CD14-positive monocyte (primary cell): ENCODE data around the gene UNC50. TPM values are rescaled to one million over a fixed set of nuclear protein-coding genes. Genes with fewer than 3 reads are reported as not detected.

ENCODE experiments used
- DNase-seq, 3 donors: peaks; one replicate each; pipeline ENCODE4 v3.0.0-alpha.2; 2011 to 2022
- H2AFZ ChIP-seq: 2 replicates; pipeline ENCODE4 v1.6.0; 2012; ENCODE audit warnings: mild to moderate bottlenecking, low read depth, low read length, inconsistent platforms; ENCODE audit not compliant: insufficient read depth, poor library complexity, severe bottlenecking
- H3K27ac ChIP-seq, 2 donors: 1 replicate in 1 of 2; 2 replicates in 1 of 2; pipeline ENCODE4 v1.5.1; 2012 to 2013; ENCODE audit warnings: low read length in 2 of 2, control low read depth in 1 of 2, inconsistent platforms in 1 of 2, low read depth in 1 of 2, mild to moderate bottlenecking in 1 of 2
- H3K27me3 ChIP-seq, 2 donors: one replicate each; pipeline versions ENCODE4 v1.6.0 to v1.6.1; 2011 to 2013; ENCODE audit warnings: low read length in 2 of 2; ENCODE audit not compliant: control insufficient read depth in 2 of 2, insufficient read depth in 2 of 2
- H3K36me3 ChIP-seq, 2 donors: replicated peaks in 1 of 2; 1 replicate in 1 of 2; 2 replicates in 1 of 2; pipeline versions ENCODE4 v1.5.1 to v1.6.1; 2012 to 2013; ENCODE audit warnings: low read length in 2 of 2, control low read depth in 1 of 2, inconsistent platforms in 1 of 2, mild to moderate bottlenecking in 1 of 2; ENCODE audit not compliant: insufficient read depth in 2 of 2, control insufficient read depth in 1 of 2
- H3K4me1 ChIP-seq, 2 donors: 1 replicate in 1 of 2; 2 replicates in 1 of 2; pipeline versions ENCODE4 v1.5.1 to v1.6.1; 2012 to 2013; ENCODE audit warnings: low read length in 2 of 2, control low read depth in 1 of 2, inconsistent platforms in 1 of 2, mild to moderate bottlenecking in 1 of 2, moderate library complexity in 1 of 2; ENCODE audit not compliant: insufficient read depth in 2 of 2, control insufficient read depth in 1 of 2
- H3K4me2 ChIP-seq: replicated peaks from 2 replicates; pipeline ENCODE3; 2012; ENCODE audit warnings: low read length, moderate library complexity, mild to moderate bottlenecking; ENCODE audit not compliant: poor library complexity, severe bottlenecking; ENCODE audit errors: extremely low read depth
- H3K4me3 ChIP-seq, 3 experiments: fragments of 200-600 bp in 1 of 3; sonication (generic) in 1 of 3; replicated peaks in 1 of 3; 1 replicate in 2 of 3; 2 replicates in 1 of 3; pipeline ENCODE4 v1.5.1; 2011 to 2013; ENCODE audit warnings: low read length in 3 of 3, mild to moderate bottlenecking in 3 of 3, control low read depth in 2 of 3, low read depth in 2 of 3, inconsistent platforms in 1 of 3, moderate library complexity in 1 of 3
- H3K79me2 ChIP-seq: 2 replicates; pipeline ENCODE4 v1.6.0; 2012; ENCODE audit warnings: mild to moderate bottlenecking, control low read depth, inconsistent platforms, low read length, moderate library complexity; ENCODE audit not compliant: insufficient read depth
- H3K9ac ChIP-seq: 2 replicates; pipeline ENCODE4 v1.6.0; 2017; ENCODE audit warnings: low read length, mild to moderate bottlenecking; ENCODE audit not compliant: insufficient read depth, poor library complexity, severe bottlenecking
- H3K9me3 ChIP-seq, 2 donors: replicated peaks in 1 of 2; 1 replicate in 1 of 2; 2 replicates in 1 of 2; pipeline versions ENCODE4 v1.5.1 to v1.6.1; 2012 to 2013; ENCODE audit warnings: low read length in 2 of 2, control low read depth in 1 of 2; ENCODE audit not compliant: control insufficient read depth in 1 of 2, insufficient read depth in 1 of 2
- H4K20me1 ChIP-seq: 2 replicates; pipeline ENCODE4 v1.6.0; 2012; ENCODE audit warnings: mild to moderate bottlenecking, low read length, control low read depth, moderate library complexity; ENCODE audit not compliant: insufficient read depth
- H3K27ac Mint-ChIP-seq, 7 donors: one replicate each; pipeline ENCODE4 v1.8.0; 2020; ENCODE audit warnings: mild to moderate bottlenecking in 7 of 7, mixed read lengths in 7 of 7, moderate library complexity in 6 of 7, inconsistent platforms in 2 of 7
- H3K27me3 Mint-ChIP-seq, 3 donors: one replicate each; pipeline ENCODE4 v1.8.0; 2021 to 2022; ENCODE audit warnings: low read depth in 3 of 3, mild to moderate bottlenecking in 3 of 3, mixed read lengths in 3 of 3, moderate library complexity in 3 of 3, inconsistent platforms in 1 of 3
- H3K36me3 Mint-ChIP-seq, 2 donors: one replicate each; pipeline ENCODE4 v1.8.0; 2020; ENCODE audit warnings: mixed read lengths in 2 of 2, inconsistent platforms in 1 of 2, mild to moderate bottlenecking in 1 of 2
- H3K4me1 Mint-ChIP-seq: one replicate; pipeline ENCODE4 v1.8.0; 2020; ENCODE audit warnings: mild to moderate bottlenecking, mixed read lengths
- H3K4me3 Mint-ChIP-seq, 2 donors: one replicate each; pipeline ENCODE4 v1.8.0; 2020; ENCODE audit warnings: mild to moderate bottlenecking in 2 of 2, mixed read lengths in 2 of 2, moderate library complexity in 1 of 2
- H3K9me3 Mint-ChIP-seq, 7 donors: one replicate each; pipeline ENCODE4 v1.8.0; 2020 to 2022; ENCODE audit warnings: mixed read lengths in 7 of 7, mild to moderate bottlenecking in 6 of 7, moderate library complexity in 6 of 7, inconsistent platforms in 2 of 7
- WGBS: methylation state at CpG from one replicate; pipeline ENCODE4 v1.1.5; 2013; ENCODE audit warnings: missing lambda C conversion rate; ENCODE audit not compliant: insufficient coverage; 5-methylcytosine and 5-hydroxymethylcytosine counted together
- intact Hi-C, 2 donors: fragments of 100-400 bp; cut with micrococcal nuclease; formaldehyde crosslinking; loops; one replicate each; pipeline versions ENCODE4 v1.15.0 to v1.15.1; 2023
- polyA plus RNA-seq, 3 donors: library from polyadenylated mRNA; depleted of rRNA in 1 of 3; unstranded in 2 of 3; stranded (reverse) in 1 of 3; fragments of 300-500 nt in 2 of 3; fragments of >200 nt in 1 of 3; fragmentation: Illumina TruSeq in 2 of 3; gene quantifications; 1 replicate in 2 of 3; 2 replicates in 1 of 3; pipeline ENCODE4 v1.2.3, GENCODE V29; 2012 to 2021
- TF ChIP-seq, protein P1 (sequence below): fragments of 200-600 bp; IDR thresholded peaks from one replicate; pipeline ENCODE4 v1.8.0; 2022; ENCODE audit warnings: antibody characterized with exemption, mild to moderate bottlenecking

Gene UNC50
- polyA plus RNA-seq, 3 donors: 32.5 to 72.0 (median 62.8) TPM

DNA sequence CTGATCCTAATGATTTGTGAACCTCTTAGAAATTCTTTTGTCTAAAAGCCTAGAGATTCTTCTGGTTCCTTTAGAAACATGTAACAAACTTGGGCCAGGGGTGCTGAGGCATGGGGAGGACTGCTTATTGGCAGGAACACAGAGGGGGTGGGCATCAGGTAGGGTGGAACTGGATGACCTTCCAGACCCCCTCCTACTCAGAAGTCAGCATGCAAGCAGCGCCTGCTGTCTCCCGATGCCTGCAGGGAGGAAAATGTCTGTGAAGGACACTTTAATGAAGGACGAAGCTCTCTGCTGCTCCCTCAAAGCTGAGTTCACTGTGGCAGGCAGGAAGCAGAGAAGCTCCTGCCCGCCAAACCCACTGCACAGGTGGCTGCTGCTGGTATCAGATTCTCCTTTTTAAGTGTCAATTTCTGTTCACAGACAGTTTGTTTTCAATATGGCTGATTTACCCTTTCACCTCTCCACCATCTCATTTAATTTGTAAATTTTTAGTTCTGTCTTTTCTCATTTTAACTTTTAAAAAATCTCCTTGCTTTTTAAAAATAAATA, 19.4 kb upstream of the UNC50 start:
- intact Hi-C loops: no loop called here
- H3K9me3 ChIP-seq: peaks cover 0 to 1% of the 10 kb centered on the region in 2 donors
- H3K36me3 Mint-ChIP-seq: peaks cover 83 to 85% of the 10 kb centered on the region in 2 donors
- H3K27me3 ChIP-seq: no peaks in the 10 kb centered on the region
- H3K4me1 ChIP-seq: no peaks in the 10 kb centered on the region
- DNase-seq: no peak
- TF ChIP-seq, protein P1, sequence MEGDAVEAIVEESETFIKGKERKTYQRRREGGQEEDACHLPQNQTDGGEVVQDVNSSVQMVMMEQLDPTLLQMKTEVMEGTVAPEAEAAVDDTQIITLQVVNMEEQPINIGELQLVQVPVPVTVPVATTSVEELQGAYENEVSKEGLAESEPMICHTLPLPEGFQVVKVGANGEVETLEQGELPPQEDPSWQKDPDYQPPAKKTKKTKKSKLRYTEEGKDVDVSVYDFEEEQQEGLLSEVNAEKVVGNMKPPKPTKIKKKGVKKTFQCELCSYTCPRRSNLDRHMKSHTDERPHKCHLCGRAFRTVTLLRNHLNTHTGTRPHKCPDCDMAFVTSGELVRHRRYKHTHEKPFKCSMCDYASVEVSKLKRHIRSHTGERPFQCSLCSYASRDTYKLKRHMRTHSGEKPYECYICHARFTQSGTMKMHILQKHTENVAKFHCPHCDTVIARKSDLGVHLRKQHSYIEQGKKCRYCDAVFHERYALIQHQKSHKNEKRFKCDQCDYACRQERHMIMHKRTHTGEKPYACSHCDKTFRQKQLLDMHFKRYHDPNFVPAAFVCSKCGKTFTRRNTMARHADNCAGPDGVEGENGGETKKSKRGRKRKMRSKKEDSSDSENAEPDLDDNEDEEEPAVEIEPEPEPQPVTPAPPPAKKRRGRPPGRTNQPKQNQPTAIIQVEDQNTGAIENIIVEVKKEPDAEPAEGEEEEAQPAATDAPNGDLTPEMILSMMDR: no peak
- WGBS: 100% methylated on average over 3 of the region's 4 CpGs
- H4K20me1 ChIP-seq: peaks cover 8% of the 10 kb centered on the region
- no peaks in the 10 kb centered on the region for H3K79me2 ChIP-seq
- H3K4me3 Mint-ChIP-seq: no peak overlapping the region
- H3K9ac ChIP-seq: no peak overlapping the region
- no peak overlapping the region for H3K4me2 ChIP-seq
- H3K4me3 ChIP-seq: no peak overlapping the region
- peaks cover 0 to 1% (median 0%) of the 10 kb centered on the region in 3 donors for H3K27me3 Mint-ChIP-seq
- peaks cover 75 to 100% of the 10 kb centered on the region in 2 donors for H3K36me3 ChIP-seq
- H3K27ac Mint-ChIP-seq: peak overlapping the region in 1 of 7 donors; percentile 40
- H3K4me1 Mint-ChIP-seq: no peaks in the 10 kb centered on the region
- no peak overlapping the region for H2AFZ ChIP-seq
- peaks cover 0 to 8% (median 2%) of the 10 kb centered on the region in 7 donors for H3K9me3 Mint-ChIP-seq
- no peak overlapping the region for H3K27ac ChIP-seq

DNA sequence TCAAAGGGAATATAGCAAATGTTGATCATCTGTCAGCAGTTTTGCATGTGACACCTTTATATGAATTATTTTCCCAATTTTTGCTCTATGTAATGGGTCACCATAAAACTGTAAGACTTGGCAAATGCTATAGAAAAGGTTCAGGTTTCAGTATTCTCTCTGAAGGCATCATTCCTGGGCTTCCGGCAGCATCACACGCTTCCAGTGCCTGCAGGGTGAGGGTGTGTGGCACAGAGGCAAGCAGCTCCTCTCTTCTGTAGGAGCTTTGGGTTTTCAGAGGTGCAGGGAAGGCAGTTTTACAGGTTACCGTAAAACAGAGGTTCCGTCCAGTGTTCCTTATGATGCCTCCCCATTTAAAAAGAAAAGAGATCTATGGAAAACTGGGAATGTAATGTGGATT, 18.9 kb upstream of the UNC50 start:
- peaks cover 0 to 9% (median 4%) of the 10 kb centered on the region in 7 donors for H3K9me3 Mint-ChIP-seq
- Histone ChIP-seq H3K79me2 (no peaks in the 10 kb centered on the region), H3K27ac (no peak overlapping the region), H3K4me3 (no peak overlapping the region), H3K4me2 (no peak overlapping the region), H3K9ac (no peak overlapping the region), H3K4me1 (no peaks in the 10 kb centered on the region), H4K20me1 (peaks cover 8% of the 10 kb centered on the region), H3K9me3 (peaks cover 0 to 3% of the 10 kb centered on the region in 2 donors), H3K36me3 (peaks cover 69 to 99% of the 10 kb centered on the region in 2 donors), H2AFZ (no peak overlapping the region), H3K27me3 (no peaks in the 10 kb centered on the region)
- no peaks in the 10 kb centered on the region for H3K4me1 Mint-ChIP-seq
- no peak for DNase-seq
- WGBS: 100% methylated on average over 2 of the region's 4 CpGs
- no peak overlapping the region for H3K27ac Mint-ChIP-seq
- peaks cover 79 to 82% of the 10 kb centered on the region in 2 donors for H3K36me3 Mint-ChIP-seq
- no peak overlapping the region for H3K4me3 Mint-ChIP-seq
- intact Hi-C loops: no loop called here
- TF ChIP-seq, protein P1: no peak
- H3K27me3 Mint-ChIP-seq: peaks cover 0 to 1% (median 0%) of the 10 kb centered on the region in 3 donors
